OCI-LY1 (cell line): ENCODE measurements around the gene PGC.

ENCODE experiments used
- CTCF ChIP-seq: fragments of 200-600 bp; sonication (generic), shearing (Covaris generic); IDR thresholded peaks from 2 replicates; pipeline ENCODE4 v1.5.1; 2017; ENCODE audit warnings: mild to moderate bottlenecking, antibody characterized with exemption, low read length, moderate library complexity, mixed read lengths
- EZH2 ChIP-seq: fragments of 200-600 bp; sonication (generic), shearing (Covaris generic); IDR thresholded peaks from 2 replicates; pipeline ENCODE4 v1.8.0; 2017; ENCODE audit warnings: borderline replicate concordance, mixed run types, mild to moderate bottlenecking, antibody characterized with exemption, low read length, moderate library complexity, mixed read lengths

DNA sequence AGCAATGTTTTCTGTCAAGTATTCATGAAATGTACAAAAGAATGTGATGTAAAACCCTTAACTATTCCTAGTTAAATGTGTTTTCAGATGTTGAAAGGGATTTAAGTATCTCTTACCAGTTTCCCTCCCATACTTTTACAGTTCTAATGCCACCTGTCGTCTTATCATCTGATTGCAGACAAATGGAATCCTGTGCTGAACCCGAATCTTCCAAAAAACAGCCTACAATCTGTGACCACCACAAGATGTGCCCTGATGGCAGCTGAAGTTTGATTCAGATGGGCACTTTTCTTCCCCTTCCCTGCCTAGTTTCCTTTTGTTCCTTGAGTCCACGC lies 42.2 kb upstream of the PGC start:
- TF ChIP-seq CTCF (no peak), EZH2 (no peak)
